Thyroid gland (tissue), 4 donors: ENCODE data around the gene CDH23.

ENCODE experiments used
- POLR2A ChIP-seq, 2 donors: fragments of 450-650 bp; IDR thresholded peaks; one replicate each; pipeline ENCODE4 v1.6.1; 2017; ENCODE audit warnings: antibody characterized with exemption in 2 of 2, mild to moderate bottlenecking in 2 of 2, moderate library complexity in 1 of 2
- TF ChIP-seq, protein P1 (sequence below), 6 experiments: fragments of 200-600 bp in 3 of 6; fragments of 450-650 bp in 3 of 6; sonication (generic) in 3 of 6; IDR thresholded peaks; one replicate each; pipeline ENCODE4 v1.5.1; 2016 to 2019; ENCODE audit warnings: antibody characterized with exemption in 6 of 6, mild to moderate bottlenecking in 2 of 6, inconsistent platforms in 1 of 6, moderate library complexity in 1 of 6

DNA sequence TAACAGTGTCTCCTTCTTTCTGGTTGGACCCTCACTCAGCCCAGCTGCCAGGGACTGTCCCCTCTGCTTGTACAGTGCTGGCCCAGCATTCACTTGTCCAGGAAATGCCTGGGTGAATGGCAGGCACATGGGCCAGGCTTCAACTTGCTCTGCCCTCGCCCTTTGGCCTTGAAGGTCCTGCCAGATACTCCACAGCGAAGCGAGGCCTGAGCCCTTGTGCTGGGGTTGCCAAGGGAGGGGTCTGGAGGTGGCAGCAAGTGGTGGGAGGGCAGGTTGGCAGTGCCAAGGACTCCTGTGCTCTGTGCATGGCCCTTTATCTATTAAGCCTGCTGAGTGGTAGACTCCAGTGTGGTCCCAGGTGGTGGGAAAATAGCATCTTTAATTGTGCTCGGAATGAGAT is 75.7 kb downstream of the CDH23 start:
- TF ChIP-seq, protein P1, sequence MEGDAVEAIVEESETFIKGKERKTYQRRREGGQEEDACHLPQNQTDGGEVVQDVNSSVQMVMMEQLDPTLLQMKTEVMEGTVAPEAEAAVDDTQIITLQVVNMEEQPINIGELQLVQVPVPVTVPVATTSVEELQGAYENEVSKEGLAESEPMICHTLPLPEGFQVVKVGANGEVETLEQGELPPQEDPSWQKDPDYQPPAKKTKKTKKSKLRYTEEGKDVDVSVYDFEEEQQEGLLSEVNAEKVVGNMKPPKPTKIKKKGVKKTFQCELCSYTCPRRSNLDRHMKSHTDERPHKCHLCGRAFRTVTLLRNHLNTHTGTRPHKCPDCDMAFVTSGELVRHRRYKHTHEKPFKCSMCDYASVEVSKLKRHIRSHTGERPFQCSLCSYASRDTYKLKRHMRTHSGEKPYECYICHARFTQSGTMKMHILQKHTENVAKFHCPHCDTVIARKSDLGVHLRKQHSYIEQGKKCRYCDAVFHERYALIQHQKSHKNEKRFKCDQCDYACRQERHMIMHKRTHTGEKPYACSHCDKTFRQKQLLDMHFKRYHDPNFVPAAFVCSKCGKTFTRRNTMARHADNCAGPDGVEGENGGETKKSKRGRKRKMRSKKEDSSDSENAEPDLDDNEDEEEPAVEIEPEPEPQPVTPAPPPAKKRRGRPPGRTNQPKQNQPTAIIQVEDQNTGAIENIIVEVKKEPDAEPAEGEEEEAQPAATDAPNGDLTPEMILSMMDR (IDR thresholded peaks at IDR 0.05): no peak
- no peak for TF ChIP-seq POLR2A (IDR thresholded peaks at IDR 0.05)
